GM15510 (cell line): Measurements from ENCODE around the gene UBE2I.

Source experiments
- POLR2A ChIP-seq: IDR thresholded peaks from 3 replicates; pipeline ENCODE4 v1.6.1; 2011; ENCODE audit warnings: borderline replicate concordance; ENCODE audit not compliant: insufficient read length; ENCODE audit errors: extremely low read depth

Gene UBE2I

GRCh38 chr16:1330931-1331711 lies 21.7 kb downstream of the UBE2I start:
- no peak for TF ChIP-seq POLR2A

- TF ChIP-seq POLR2A, result no peak
Measured at GRCh38 chr16:1331712-1332617, 22.5 kb downstream of the UBE2I start.

GRCh38 chr16:1332618-1333148 lies 23.2 kb downstream of the UBE2I start:
- no peak for TF ChIP-seq POLR2A

- no peak for TF ChIP-seq POLR2A
Measured at GRCh38 chr16:1333149-1333812, 23.8 kb downstream of the UBE2I start, which contains the start of gene BAIAP3. Gene BAIAP3 (plus strand): TSS chr16:1333645. CDS start chr16:1338550, 4,905 bp downstream.

GRCh38 chr16:1333854-1334700 lies 24.6 kb downstream of the UBE2I start:
- TF ChIP-seq POLR2A, result no peak

- no peak for TF ChIP-seq POLR2A
Measured at GRCh38 chr16:1334739-1335138, 25.3 kb downstream of the UBE2I start.

- no peak for TF ChIP-seq POLR2A
Measured at GRCh38 chr16:1335211-1335971, 26.0 kb downstream of the UBE2I start.

- no peak for TF ChIP-seq POLR2A
Measured at GRCh38 chr16:1335996-1336395, 26.6 kb downstream of the UBE2I start.

- TF ChIP-seq POLR2A, result no peak
Measured at GRCh38 chr16:1336619-1337018, 27.2 kb downstream of the UBE2I start.

- no peak for TF ChIP-seq POLR2A
Measured at GRCh38 chr16:1337486-1337885, 28.1 kb downstream of the UBE2I start.

- TF ChIP-seq POLR2A, result no peak
Measured at GRCh38 chr16:1338119-1338730, 28.8 kb downstream of the UBE2I start.

- TF ChIP-seq POLR2A, result no peak
Measured at GRCh38 chr16:1338855-1339675, 29.6 kb downstream of the UBE2I start.

GRCh38 chr16:1340730-1341494 lies 31.5 kb downstream of the UBE2I start:
- no peak for TF ChIP-seq POLR2A
